ENCODE results near the gene DDAH1. TPM values are rescaled to one million over a fixed set of nuclear protein-coding genes. Genes with fewer than 3 reads are reported as not detected.

DDAH1 gene
- total and polyA plus RNA-seq, 4 donors, result 25.8 to 42.7 (median 31.7) TPM

DNA sequence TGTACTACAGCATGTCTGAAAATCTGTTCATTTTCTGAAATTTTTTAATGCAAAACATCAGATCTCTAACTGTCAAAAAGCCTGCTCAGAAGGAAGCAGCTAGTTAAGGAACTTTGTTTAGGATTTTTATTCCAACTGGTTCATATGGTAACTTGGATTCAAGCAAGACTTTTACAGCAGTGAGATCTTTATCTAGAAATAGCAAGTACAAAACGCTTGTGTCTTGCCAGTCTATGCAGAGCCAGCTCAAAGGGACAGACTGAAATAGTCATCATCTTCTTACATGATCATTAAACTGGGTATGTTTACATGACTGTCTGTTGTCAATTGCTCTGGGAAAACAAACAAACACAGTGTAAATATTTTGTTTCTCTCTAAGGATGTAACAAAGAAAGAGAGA lies 37.6 kb downstream of the DDAH1 start:
- Histone ChIP-seq H3K9me3 (ENCODE audit: control insufficient read depth in 4 of 4, low read length in 3 of 4) (no peaks in the 10 kb centered on the region), H3K36me3 (ENCODE audit: control insufficient read depth in 4 of 4, insufficient read depth in 3 of 4, low read depth in 1 of 4, low read length in 3 of 4) (no peaks in the 10 kb centered on the region), H3K9ac (ENCODE audit: low read depth in 1 of 2, low read length in 2 of 2) (no peak overlapping the region), H3K27me3 (ENCODE audit: control insufficient read depth in 4 of 4, insufficient read depth in 4 of 4, low read length in 3 of 4) (no peaks in the 10 kb centered on the region), H3K4me3 (ENCODE audit: low read depth in 1 of 3, low read length in 3 of 3) (no peak overlapping the region), H3K27ac (ENCODE audit: low read depth in 1 of 2, low read length in 2 of 2) (peak overlapping the region in 1 of 2 donors; percentile 64), H3K4me1 (ENCODE audit: control insufficient read depth in 4 of 4, insufficient read depth in 4 of 4, low read length in 3 of 4) (peaks cover 2 to 11% (median 2%) of the 10 kb centered on the region in 4 donors)
- no peak for TF ChIP-seq FOXA1 (IDR thresholded peaks at IDR 0.05)
- peak; percentile 8 for TF ChIP-seq FOXA2 (IDR thresholded peaks at IDR 0.05)
- no peak for DNase-seq (ENCODE audit: low spot score)
- 23% methylated on average over 1 of the region's 1 CpG for WGBS

DNA sequence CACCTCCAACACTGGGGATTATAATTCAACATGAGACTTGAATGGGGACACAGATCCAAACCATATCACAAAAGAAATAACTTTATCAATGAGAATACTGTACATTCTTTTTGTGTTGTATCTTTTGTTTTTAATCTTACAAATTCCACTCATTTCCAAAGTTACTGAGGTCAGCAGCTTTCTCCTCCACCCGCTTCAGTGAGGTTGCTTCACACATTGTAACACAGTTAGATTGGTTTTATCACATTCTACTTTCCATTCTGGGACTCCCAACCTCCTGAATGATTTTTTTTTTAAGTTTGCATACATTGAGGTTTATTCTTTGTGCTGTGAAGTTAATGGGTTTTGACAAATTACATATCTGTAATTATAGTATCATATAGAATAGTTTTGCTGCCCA lies 43.8 kb downstream of the DDAH1 start:
- no peak overlapping the region for H3K4me3 ChIP-seq (ENCODE audit: low read depth in 1 of 3, low read length in 3 of 3)
- WGBS, result 45% methylated on average over 1 of the region's 1 CpG
- no peak for DNase-seq (ENCODE audit: low spot score)

DNA sequence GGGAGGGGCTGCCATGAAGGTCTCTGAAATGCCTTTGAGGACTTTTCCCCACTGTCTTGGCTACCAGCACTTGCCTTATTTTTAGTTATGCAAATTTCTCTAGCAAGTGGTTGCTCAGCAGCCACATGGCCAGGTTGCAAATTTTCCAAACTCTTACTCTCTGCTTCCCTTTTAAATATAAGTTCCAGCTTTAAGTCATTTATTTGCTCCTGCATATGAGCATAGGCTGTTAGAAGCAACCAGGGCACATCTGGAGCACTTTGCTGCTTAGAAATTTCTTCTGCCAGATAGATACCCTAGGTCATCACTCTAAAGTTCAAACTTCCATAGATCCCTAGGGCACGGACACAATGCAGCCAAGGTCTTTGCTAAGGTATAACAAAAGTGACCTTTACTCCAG lies 44.8 kb downstream of the DDAH1 start:
- Histone ChIP-seq H3K9me3 (ENCODE audit: control insufficient read depth in 4 of 4, low read length in 3 of 4) (peaks cover 0 to 2% (median 2%) of the 10 kb centered on the region in 4 donors), H3K9ac (ENCODE audit: low read depth in 1 of 2, low read length in 2 of 2) (no peak overlapping the region), H3K27me3 (ENCODE audit: control insufficient read depth in 4 of 4, insufficient read depth in 4 of 4, low read length in 3 of 4) (no peaks in the 10 kb centered on the region), H3K4me1 (ENCODE audit: control insufficient read depth in 4 of 4, insufficient read depth in 4 of 4, low read length in 3 of 4) (peaks cover 0 to 3% (median 0%) of the 10 kb centered on the region in 4 donors), H3K36me3 (ENCODE audit: control insufficient read depth in 4 of 4, insufficient read depth in 3 of 4, low read depth in 1 of 4, low read length in 3 of 4) (no peaks in the 10 kb centered on the region), H3K27ac (ENCODE audit: low read depth in 1 of 2, low read length in 2 of 2) (no peak overlapping the region), H3K4me3 (ENCODE audit: low read depth in 1 of 3, low read length in 3 of 3) (no peak overlapping the region)
- 41% methylated on average over 1 of the region's 1 CpG for WGBS
- TF ChIP-seq FOXA2 (IDR thresholded peaks at IDR 0.05) (no peak), GABPA (IDR thresholded peaks at IDR 0.05 in 1 of 2, conservative IDR thresholded peaks at IDR 0.05 in 1 of 2) (no peak), SP1 (IDR thresholded peaks at IDR 0.05) (no peak), YY1 (IDR thresholded peaks at IDR 0.05) (no peak), RXRA (IDR thresholded peaks at IDR 0.05) (peak in 1 of 2 donors; percentile 14), NR2F2 (IDR thresholded peaks at IDR 0.05) (no peak)
- TF ChIP-seq, protein P1, sequence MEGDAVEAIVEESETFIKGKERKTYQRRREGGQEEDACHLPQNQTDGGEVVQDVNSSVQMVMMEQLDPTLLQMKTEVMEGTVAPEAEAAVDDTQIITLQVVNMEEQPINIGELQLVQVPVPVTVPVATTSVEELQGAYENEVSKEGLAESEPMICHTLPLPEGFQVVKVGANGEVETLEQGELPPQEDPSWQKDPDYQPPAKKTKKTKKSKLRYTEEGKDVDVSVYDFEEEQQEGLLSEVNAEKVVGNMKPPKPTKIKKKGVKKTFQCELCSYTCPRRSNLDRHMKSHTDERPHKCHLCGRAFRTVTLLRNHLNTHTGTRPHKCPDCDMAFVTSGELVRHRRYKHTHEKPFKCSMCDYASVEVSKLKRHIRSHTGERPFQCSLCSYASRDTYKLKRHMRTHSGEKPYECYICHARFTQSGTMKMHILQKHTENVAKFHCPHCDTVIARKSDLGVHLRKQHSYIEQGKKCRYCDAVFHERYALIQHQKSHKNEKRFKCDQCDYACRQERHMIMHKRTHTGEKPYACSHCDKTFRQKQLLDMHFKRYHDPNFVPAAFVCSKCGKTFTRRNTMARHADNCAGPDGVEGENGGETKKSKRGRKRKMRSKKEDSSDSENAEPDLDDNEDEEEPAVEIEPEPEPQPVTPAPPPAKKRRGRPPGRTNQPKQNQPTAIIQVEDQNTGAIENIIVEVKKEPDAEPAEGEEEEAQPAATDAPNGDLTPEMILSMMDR (IDR thresholded peaks at IDR 0.05; ENCODE audit: low read depth, low read length, missing input control), result no peak
- TF ChIP-seq, protein P2, sequence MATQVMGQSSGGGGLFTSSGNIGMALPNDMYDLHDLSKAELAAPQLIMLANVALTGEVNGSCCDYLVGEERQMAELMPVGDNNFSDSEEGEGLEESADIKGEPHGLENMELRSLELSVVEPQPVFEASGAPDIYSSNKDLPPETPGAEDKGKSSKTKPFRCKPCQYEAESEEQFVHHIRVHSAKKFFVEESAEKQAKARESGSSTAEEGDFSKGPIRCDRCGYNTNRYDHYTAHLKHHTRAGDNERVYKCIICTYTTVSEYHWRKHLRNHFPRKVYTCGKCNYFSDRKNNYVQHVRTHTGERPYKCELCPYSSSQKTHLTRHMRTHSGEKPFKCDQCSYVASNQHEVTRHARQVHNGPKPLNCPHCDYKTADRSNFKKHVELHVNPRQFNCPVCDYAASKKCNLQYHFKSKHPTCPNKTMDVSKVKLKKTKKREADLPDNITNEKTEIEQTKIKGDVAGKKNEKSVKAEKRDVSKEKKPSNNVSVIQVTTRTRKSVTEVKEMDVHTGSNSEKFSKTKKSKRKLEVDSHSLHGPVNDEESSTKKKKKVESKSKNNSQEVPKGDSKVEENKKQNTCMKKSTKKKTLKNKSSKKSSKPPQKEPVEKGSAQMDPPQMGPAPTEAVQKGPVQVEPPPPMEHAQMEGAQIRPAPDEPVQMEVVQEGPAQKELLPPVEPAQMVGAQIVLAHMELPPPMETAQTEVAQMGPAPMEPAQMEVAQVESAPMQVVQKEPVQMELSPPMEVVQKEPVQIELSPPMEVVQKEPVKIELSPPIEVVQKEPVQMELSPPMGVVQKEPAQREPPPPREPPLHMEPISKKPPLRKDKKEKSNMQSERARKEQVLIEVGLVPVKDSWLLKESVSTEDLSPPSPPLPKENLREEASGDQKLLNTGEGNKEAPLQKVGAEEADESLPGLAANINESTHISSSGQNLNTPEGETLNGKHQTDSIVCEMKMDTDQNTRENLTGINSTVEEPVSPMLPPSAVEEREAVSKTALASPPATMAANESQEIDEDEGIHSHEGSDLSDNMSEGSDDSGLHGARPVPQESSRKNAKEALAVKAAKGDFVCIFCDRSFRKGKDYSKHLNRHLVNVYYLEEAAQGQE (IDR thresholded peaks at IDR 0.05), result no peak
- TF ChIP-seq, protein P3, sequence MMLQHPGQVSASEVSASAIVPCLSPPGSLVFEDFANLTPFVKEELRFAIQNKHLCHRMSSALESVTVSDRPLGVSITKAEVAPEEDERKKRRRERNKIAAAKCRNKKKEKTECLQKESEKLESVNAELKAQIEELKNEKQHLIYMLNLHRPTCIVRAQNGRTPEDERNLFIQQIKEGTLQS (IDR thresholded peaks at IDR 0.05), result no peak
- DNase-seq (ENCODE audit: low spot score), result no peak

More for the DNA sequence above, 43.8 kb downstream of the DDAH1 start:
- Histone ChIP-seq H3K36me3 (ENCODE audit: control insufficient read depth in 4 of 4, insufficient read depth in 3 of 4, low read depth in 1 of 4, low read length in 3 of 4) (no peaks in the 10 kb centered on the region), H3K9me3 (ENCODE audit: control insufficient read depth in 4 of 4, low read length in 3 of 4) (peaks cover 0 to 2% (median 2%) of the 10 kb centered on the region in 4 donors), H3K27ac (ENCODE audit: low read depth in 1 of 2, low read length in 2 of 2) (no peak overlapping the region), H3K27me3 (ENCODE audit: control insufficient read depth in 4 of 4, insufficient read depth in 4 of 4, low read length in 3 of 4) (no peaks in the 10 kb centered on the region), H3K9ac (ENCODE audit: low read depth in 1 of 2, low read length in 2 of 2) (no peak overlapping the region), H3K4me1 (ENCODE audit: control insufficient read depth in 4 of 4, insufficient read depth in 4 of 4, low read length in 3 of 4) (peaks cover 0 to 3% (median 0%) of the 10 kb centered on the region in 4 donors)
- no peak for TF ChIP-seq HNF4A (conservative IDR thresholded peaks at IDR 0.05)
- peak in 1 of 2 donors; percentile 8 for TF ChIP-seq RAD21 (IDR thresholded peaks at IDR 0.05)
